Endothelial cell of umbilical vein (primary cell): ENCODE data around the gene MTG1.

ENCODE experiments used
- EZH2 ChIP-seq: IDR thresholded peaks from 2 replicates; pipeline ENCODE4 v1.6.1; 2012; ENCODE audit warnings: borderline replicate concordance, low read depth, mild to moderate bottlenecking, moderate library complexity, low read length, inconsistent platforms; ENCODE audit not compliant: severe bottlenecking
- GATA2 ChIP-seq: IDR thresholded peaks from 2 replicates; pipeline ENCODE4 v1.7.0; 2011; ENCODE audit warnings: low read depth, mild to moderate bottlenecking, moderate library complexity, mixed read lengths, low read length; ENCODE audit not compliant: insufficient read length, insufficient read depth
- JUN ChIP-seq: IDR thresholded peaks from 2 replicates; pipeline ENCODE4 v1.6.1; 2011; ENCODE audit warnings: borderline replicate concordance, low read depth; ENCODE audit not compliant: insufficient read length, insufficient read depth
- MYC ChIP-seq: IDR thresholded peaks from one replicate; pipeline ENCODE4 v1.6.1; 2011; ENCODE audit warnings: mild to moderate bottlenecking, low read depth, low read length
- POLR2A ChIP-seq: IDR thresholded peaks from 2 replicates; pipeline ENCODE4 v1.6.1; 2012; ENCODE audit warnings: low read depth, mild to moderate bottlenecking, control low read depth, low read length
- TF ChIP-seq, protein P1 (sequence below), 2 donors: IDR thresholded peaks; 1 replicate in 1 of 2; 2 replicates in 1 of 2; pipeline ENCODE4 v1.5.1; 2011; ENCODE audit warnings: low read length in 2 of 2, mild to moderate bottlenecking in 2 of 2, moderate library complexity in 2 of 2, control low read depth in 1 of 2, inconsistent platforms in 1 of 2, low read depth in 1 of 2; ENCODE audit not compliant: insufficient read depth in 1 of 2; ENCODE audit errors: extremely low read depth in 1 of 2

DNA sequence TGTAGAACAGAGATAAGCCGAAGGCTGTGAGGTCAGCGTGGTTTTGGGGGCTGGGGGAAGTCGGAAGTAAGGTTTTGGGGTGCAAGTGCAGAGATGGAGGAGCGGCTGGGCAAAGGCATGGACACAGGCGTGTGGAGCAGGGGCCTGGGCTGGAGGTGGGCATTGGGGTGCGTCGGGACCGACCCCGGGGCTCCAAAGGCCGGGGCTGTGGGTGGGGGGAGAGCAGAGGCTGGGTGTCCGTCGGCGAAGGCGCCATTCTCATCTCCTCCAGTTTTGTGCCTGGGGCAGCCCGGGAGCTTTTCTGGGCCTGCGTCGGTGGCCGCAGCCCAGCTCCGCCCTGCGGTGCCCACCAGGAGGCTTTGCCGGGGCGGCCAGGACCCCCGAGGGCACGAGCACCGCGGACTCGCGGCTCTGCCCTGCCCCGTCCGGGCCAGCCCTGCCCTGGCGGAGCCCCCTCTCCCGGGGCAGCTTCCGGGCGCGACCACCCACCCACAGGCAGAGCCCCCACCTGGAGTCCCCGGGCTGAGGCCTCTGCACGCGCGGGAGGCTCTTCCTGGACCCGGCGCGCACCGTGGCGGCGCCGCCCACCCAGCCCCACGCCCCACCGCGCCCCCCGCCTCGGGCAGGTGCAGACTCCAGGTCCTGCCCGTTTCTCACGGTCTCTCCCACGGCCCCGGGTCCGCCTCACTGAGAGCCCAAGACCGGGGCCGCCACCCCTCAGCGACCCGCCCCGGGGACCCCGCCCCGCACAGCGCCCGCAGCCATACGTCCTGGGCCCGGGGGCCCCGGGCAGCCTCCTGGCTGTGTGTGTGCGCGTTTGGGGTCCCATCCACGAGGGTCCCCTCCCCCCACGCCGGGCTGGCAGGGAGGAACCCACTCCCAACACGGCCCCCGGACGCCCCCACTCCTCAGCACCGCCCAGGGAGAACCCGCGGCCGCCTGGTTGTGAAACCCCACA is 52.1 kb downstream of the MTG1 start:
- TF ChIP-seq GATA2 (no peak), JUN (no peak), EZH2 (no peak), POLR2A (no peak), MYC (no peak)
- TF ChIP-seq, protein P1, sequence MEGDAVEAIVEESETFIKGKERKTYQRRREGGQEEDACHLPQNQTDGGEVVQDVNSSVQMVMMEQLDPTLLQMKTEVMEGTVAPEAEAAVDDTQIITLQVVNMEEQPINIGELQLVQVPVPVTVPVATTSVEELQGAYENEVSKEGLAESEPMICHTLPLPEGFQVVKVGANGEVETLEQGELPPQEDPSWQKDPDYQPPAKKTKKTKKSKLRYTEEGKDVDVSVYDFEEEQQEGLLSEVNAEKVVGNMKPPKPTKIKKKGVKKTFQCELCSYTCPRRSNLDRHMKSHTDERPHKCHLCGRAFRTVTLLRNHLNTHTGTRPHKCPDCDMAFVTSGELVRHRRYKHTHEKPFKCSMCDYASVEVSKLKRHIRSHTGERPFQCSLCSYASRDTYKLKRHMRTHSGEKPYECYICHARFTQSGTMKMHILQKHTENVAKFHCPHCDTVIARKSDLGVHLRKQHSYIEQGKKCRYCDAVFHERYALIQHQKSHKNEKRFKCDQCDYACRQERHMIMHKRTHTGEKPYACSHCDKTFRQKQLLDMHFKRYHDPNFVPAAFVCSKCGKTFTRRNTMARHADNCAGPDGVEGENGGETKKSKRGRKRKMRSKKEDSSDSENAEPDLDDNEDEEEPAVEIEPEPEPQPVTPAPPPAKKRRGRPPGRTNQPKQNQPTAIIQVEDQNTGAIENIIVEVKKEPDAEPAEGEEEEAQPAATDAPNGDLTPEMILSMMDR (IDR thresholded peaks at IDR 0.05; ENCODE audit: extremely low read depth in 1 of 2, insufficient read depth in 1 of 2, low read depth in 1 of 2, low read length in 2 of 2) = no peak
